Measurements from ENCODE around the gene LMCD1. TPM values are rescaled to one million over a fixed set of nuclear protein-coding genes. Genes with fewer than 3 reads are reported as not detected.

The LMCD1 gene
- polyA plus RNA-seq, 2 of the 4 experiments (the other 2 are of a cell fraction), result 64.3 to 85.4 TPM

- H3K4me1 ChIP-seq, result peaks cover 13% of the 10 kb centered on the region; the same call in 2 of the 3 replicates
- H3K4me3 ChIP-seq, result no peak overlapping the region
- H3K4me2 ChIP-seq, result no peak overlapping the region
- H3K9me3 ChIP-seq, result no peaks in the 10 kb centered on the region
- FAIRE-seq, result no peak
- TF ChIP-seq JUN (IDR thresholded peaks at IDR 0.05) (no peak), FOXS1 (CRISPR knock-in tag; IDR thresholded peaks at IDR 0.05) (no peak), NPAS2 (CRISPR knock-in tag; IDR thresholded peaks at IDR 0.05; ENCODE audit: borderline replicate concordance) (no peak), FOSL2 (IDR thresholded peaks at IDR 0.05) (no peak), FOSL2 (CRISPR knock-in tag; IDR thresholded peaks at IDR 0.05) (no peak), HES2 (IDR thresholded peaks at IDR 0.05) (no peak), HOXB13 (CRISPR knock-in tag; IDR thresholded peaks at IDR 0.05; ENCODE audit: low read depth) (no peak), HDAC2 (IDR thresholded peaks at IDR 0.05) (no peak), RNF2 (IDR thresholded peaks at IDR 0.05; ENCODE audit: borderline replicate concordance, low read depth) (no peak), EP300 (IDR thresholded peaks at IDR 0.05) (no peak), RCOR1 (IDR thresholded peaks at IDR 0.05; ENCODE audit: low read depth, low read length) (no peak), POLR2A (IDR thresholded peaks at IDR 0.05; ENCODE audit: low read length) (no peak), ZNF302 (CRISPR knock-in tag; IDR thresholded peaks at IDR 0.05) (no peak), ATOH8 (CRISPR knock-in tag; IDR thresholded peaks at IDR 0.05; ENCODE audit: low read depth) (no peak), BCL3 (IDR thresholded peaks at IDR 0.05) (no peak)
- TF ChIP-seq, protein P1, sequence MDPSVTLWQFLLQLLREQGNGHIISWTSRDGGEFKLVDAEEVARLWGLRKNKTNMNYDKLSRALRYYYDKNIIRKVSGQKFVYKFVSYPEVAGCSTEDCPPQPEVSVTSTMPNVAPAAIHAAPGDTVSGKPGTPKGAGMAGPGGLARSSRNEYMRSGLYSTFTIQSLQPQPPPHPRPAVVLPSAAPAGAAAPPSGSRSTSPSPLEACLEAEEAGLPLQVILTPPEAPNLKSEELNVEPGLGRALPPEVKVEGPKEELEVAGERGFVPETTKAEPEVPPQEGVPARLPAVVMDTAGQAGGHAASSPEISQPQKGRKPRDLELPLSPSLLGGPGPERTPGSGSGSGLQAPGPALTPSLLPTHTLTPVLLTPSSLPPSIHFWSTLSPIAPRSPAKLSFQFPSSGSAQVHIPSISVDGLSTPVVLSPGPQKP (IDR thresholded peaks at IDR 0.05; ENCODE audit: low read depth, low read length), result no peak
- CTCF ChIA-PET, result no interaction called here
- no peak for ATAC-seq
- DNase-seq (ENCODE audit: low read depth in 1 of 2, low spot score in 1 of 2), result no peak
- 68% methylated on average over 2 of the region's 2 CpGs for WGBS (ENCODE audit: missing lambda C conversion rate)
- H3K27ac ChIP-seq, result peak overlapping the region in 1 of 2 experiments; percentile 66; a peak in 1 of 6 replicates
- POLR2A ChIA-PET, result no interaction called here
These were observed 19.4 kb upstream of the LMCD1 start for GRCh38 chr3:8482263-8482662.

DNA sequence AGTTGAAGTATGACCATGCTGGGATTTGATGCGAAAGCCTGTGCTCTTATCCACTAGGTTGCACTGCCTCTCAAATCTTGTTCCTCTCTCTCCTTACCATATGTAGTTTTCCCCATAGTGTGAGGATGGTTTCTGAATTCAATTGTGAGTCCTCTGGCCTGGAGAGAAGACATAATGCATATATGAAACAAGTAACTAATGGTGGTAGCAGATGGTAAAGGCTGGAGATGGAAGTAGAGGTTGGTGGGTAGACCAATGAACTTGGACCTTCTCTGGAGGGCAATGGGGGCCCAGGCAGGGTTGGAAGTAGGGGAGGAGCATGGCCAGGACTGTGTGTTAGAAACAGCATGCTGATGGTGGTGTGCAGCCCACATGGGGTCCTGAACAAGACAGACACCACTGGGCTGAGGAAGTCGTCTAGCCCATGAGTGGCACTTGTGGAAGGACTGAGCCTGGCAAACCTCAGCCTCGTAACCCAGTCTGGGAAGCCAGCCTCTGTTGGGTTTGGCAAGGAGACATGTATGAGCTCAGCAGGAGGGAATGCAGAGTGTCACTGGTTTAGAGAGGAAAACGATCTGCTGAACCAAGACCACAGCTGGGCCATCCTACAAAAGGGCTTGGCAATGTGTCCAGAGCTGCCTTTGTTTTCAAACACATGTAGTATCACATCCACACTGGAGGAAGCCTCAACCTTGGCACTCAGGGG lies 18.5 kb upstream of the LMCD1 start:
- CTCF ChIA-PET, result interaction anchor here (1.2 to 1.4 kb wide), 2 partner anchors 14 to 19 kb away, joined by 3 to 7 read pairs; partner anchors contain the start of gene LMCD1
- DNase-seq (ENCODE audit: low read depth in 1 of 2, low spot score in 1 of 2), result peak in 1 of 2 experiments; percentile 72
- TF ChIP-seq HOXB13 (CRISPR knock-in tag; IDR thresholded peaks at IDR 0.05; ENCODE audit: low read depth), result no peak
- no peak for TF ChIP-seq CHD4 (IDR thresholded peaks at IDR 0.05; ENCODE audit: borderline replicate concordance)
- no peak for TF ChIP-seq RFX5 (IDR thresholded peaks at IDR 0.05)
- TF ChIP-seq FOSL2 (IDR thresholded peaks at IDR 0.05), result no peak
- 0 out of 2 replicates have a peak, but pooled peaks have one; percentile 14 for TF ChIP-seq FOSL2 (CRISPR knock-in tag; IDR thresholded peaks at IDR 0.05)
- TF ChIP-seq KDM5A (IDR thresholded peaks at IDR 0.05), result no peak
- peak overlapping the region; percentile 47 to 66; a peak in 3 of 6 replicates for H3K27ac ChIP-seq
- POLR2A ChIA-PET, result interaction anchor here (1.0 to 1.4 kb wide), 2 partner anchors 18 to 39 kb away, joined by 4 to 9 read pairs; partner anchors contain the start of gene LMCD1
- ATAC-seq, result peak; percentile 85 to 87
- H3K4me3 ChIP-seq, result no peak overlapping the region
- no peaks in the 10 kb centered on the region for H3K9me3 ChIP-seq
- peaks cover 13% of the 10 kb centered on the region; the same call in 2 of the 3 replicates for H3K4me1 ChIP-seq
- 38% methylated on average over 4 of the region's 4 CpGs for WGBS (ENCODE audit: missing lambda C conversion rate)
- peak overlapping the region; percentile 33 for H3K4me2 ChIP-seq
- no peak for FAIRE-seq
